HCEC 1CT (cell line): ENCODE data around the gene LMAN2.

Experiments
- DNase-seq: peaks from one replicate; pipeline ENCODE4 v3.0.0-alpha.2; 2017

The LMAN2 gene, protein sequence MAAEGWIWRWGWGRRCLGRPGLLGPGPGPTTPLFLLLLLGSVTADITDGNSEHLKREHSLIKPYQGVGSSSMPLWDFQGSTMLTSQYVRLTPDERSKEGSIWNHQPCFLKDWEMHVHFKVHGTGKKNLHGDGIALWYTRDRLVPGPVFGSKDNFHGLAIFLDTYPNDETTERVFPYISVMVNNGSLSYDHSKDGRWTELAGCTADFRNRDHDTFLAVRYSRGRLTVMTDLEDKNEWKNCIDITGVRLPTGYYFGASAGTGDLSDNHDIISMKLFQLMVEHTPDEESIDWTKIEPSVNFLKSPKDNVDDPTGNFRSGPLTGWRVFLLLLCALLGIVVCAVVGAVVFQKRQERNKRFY

DNA sequence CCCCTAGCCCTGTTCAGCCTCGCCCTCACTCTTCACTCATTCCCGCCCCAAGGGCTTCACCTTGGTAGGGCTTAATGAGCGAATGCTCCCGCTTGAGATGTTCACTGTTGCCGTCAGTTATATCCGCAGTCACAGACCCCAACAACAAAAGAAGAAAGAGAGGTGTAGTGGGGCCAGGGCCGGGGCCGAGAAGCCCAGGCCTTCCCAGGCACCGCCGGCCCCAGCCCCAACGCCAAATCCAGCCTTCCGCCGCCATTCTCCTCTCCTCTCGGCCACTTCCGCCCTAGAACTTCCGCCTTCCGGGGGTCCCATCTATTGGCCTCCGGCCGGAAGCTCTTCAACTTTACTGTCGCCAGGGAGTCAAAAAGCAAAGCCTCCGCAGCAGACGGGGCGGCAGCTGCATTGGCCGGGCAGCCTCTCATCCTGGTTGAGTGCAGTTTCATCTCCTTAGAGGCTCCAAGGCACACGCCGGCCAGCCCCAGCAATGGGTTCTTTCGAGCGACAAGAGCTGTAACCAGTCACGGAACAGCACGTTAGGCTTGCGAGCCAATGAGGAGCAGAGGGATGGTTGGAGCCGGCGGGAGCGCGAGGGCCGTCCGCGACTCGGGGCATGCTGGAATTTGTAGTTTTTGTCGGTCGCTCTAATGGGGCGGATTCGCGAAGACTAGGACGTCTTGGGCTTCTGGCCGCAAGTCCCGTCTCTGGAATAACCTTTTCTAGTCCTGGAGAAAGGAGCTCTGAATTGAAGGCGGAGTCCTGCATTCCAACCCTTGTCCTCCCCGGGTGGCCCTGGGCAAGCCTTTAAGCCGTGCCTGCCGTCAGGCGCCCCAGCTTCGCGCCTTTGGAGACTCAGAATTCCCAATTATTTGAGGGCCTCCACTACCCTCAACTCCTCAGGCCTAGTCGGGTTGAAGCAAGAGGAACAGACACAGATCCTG lies at the start of gene LMAN2:
LMAN2 (minus strand) TSS at position 277 of the 938 bp plus-strand sequence; CDS start at position 256, 21 bp downstream.
- DNase-seq = peak; percentile 94

DNA sequence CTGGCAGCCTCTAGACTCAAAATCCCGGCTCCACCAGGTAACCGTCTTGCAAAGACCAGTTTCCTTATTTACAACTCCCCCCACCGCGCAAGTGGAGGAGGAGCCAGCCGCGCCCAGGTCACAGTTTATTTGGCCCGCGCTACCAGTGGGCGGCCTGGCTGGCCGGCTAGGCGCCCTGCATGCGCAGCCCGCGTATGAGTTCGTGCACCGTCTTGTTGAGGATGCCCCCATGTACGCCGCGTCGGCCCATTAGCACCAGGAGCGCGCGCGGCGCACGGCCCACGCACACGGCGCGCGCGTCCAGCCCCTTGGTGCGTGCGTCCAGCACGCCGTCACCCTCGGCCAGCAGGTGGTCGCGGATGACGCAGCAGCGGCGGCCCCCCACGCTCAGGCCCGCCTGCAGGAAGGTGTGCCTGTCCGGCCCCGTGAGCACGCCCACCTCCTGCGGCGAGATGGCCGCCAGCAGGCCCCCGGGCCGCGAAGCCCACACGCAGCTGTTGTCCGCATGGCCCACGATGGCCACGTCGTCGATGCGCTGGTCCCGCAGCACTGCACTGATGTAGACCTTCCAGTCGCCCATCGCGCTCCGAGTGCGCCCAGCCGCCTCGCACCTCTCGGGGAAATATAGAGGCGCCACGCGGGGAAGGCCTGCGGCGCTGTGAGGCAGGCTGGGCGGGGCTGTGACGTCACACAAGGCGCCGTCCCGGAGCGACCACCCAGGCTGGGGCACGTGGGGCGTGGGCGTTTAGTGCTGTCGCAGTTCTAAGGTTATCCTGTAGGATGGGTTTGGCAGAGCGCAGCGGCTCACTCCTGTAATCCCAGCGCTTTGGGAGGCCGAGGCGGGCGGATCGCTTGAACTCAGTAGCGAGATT lies 48.8 kb upstream of the LMAN2 start, which contains the start of gene PFN3:
PFN3 (minus strand) TSS at position 665 of the 872 bp plus-strand sequence; CDS start at position 580, 85 bp downstream.
- DNase-seq = no peak

DNA sequence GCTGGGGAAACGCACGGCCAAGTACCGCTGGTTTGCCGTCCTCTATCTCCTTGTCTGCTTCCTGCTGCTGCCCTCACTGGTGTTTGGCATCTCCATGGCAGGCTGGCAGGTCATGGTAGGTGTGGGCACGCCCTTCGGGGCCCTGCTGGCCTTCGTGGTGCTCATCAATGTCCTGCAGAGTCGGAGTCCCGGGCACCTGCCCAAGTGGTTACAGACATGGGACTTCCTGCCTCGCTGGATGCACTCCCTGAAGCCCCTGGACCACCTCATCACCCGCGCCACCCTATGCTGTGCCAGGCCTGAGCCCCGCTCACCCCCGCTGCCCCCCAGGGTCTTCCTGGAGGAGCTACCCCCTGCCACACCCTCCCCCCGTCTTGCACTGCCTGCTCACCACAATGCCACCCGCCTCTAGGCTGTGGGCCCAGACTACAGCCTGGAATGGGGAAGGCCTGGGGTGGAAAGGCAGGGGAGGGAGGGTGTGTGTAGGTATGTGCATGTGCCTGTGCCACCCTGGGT lies 46.5 kb upstream of the LMAN2 start:
- DNase-seq = no peak

DNA sequence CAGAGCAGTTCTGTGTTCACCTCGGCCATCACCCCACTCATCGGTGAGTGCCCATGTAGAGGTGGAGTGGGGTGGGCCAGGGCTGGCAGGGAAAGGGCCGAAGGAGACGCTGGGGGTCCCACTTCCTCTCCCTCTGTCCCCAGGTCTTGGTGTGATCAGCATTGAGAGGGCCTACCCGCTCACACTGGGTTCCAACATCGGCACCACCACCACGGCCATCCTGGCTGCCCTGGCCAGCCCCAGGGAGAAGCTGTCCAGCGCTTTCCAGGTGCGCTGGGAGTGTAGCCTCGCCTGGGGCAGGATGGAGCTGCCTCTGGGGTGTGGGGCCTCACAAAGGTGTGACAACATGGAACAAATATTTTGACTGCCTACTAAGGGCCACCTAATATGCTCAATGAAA lies 45.3 kb upstream of the LMAN2 start:
- DNase-seq = no peak

DNA sequence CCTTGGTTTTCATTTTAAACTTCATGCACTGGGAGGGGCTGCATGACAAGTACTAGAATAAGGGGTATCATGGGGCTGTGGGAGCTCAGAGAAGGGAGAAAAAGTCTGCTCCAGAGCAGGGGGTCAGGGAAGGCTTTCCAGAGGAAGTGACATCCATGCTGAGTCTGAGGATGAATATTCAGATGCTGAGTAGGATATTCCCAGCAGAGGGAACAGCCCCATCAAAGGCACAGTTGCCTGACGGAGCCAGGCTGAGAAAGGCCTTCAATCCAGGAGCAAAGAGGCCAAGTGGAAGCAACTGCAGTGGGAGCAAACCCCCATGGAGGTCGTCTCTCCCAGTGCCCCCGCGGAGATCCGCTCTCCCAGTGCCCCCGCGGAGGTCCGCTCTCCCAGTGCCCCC lies 44.6 kb upstream of the LMAN2 start:
- DNase-seq = no peak

DNA sequence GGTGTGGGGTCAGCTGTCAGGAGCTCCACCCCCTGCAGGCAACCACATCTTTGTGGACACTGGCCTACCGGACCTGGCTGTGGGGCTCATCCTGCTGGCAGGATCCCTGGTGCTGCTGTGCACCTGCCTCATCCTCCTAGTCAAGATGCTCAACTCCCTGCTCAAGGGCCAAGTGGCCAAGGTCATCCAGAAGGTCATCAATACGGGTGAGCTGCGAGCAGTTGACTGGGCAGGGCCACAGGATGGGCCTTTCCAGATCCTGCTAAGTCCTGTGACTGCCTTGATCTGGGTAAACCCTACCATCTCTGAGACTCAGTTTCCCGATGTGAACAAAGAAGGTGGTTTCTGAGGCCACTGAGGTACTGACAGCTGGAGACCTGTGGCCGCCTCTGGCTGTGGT lies 42.5 kb upstream of the LMAN2 start:
- DNase-seq = no peak

DNA sequence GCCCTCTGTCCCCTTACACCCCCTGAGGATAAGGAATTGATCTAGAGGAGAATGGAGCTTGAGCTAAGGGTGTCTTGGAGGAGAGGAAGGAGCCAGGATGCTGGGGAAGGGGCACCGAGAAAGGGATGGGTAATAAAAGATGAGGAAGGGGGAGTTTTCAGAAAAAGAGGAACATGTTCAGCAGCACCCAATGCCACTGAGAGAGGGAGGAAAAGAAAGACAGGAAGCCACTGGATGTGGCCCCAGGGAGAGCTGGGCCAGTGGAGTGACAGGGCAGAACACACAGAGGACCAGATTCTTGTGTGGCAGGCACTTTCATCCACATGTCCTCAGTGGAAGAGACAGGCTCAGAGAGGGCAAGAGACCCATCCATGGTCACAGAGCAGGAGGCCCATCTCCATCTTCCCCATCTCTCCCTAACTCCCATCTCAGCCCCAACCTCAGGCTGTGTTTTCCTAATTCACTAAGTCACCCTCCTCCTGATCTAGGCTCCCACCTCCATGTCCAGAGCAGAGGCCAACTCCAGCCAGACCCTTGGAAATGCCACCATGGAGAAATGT lies 41.8 kb upstream of the LMAN2 start:
- no peak for DNase-seq

DNA sequence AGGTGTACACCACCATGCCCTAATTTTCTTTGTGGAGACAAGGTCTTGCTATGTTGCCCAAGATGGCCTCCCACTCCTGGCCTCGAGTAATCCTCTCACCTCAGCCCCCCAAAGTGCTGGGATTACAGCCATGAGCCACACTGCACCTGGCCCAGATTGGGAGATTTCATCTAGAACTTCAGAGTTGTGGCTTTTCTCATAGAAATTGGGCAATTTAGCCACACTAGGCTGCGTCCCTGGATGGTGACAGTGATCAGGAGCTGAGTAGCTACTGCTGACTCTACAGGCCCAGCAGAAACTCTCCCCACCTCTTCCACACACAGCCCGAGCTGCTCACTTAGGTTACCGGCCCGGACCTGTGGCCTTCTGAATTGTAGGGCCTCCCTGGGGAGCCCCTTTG lies 41.3 kb upstream of the LMAN2 start:
- no peak for DNase-seq

DNA sequence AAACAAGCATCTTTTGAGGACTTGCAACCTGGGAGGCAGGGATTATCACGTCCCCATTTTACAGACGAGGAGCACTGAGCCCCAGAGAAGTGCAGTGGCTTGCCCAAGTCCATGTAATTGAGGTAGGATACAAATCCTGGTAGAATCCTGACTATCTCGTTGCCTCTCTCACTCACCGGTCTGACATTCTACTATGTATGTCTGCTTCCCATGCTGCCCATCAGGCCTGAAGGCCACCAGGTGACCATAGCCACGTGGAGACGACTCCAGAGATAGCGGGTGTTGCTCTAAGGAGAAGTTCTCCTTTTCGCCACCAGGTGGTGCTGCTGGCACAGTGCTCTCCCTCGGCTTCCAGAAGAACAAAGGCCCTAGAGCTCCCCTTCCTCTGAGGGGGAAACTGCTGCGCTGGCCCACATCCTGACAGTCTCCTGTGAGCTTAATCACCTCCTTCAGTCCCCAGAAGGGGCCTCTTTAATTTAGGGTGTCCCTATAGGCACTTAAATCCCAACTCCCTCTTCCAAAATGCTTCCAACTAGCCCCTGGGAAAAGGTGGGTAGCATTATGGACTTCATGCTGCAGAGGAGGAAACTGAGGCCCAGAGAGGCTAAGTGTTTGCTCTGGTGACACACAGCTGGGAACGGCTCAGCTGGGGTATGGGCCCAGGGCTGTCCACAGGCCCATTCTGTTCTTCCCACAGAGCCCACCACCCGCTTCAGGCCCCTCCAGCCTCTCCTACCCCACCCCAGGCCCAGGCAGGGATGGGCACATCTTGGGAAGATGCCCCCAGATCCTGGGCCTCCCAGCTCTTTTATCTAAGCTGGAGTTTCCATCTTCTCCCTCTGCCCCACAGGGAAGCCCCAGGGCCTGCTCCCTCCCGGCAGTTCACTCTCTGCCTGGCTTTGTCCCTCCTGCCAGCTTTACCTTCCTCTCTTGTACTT lies 39.2 kb upstream of the LMAN2 start:
- peak; percentile 73 for DNase-seq

DNA sequence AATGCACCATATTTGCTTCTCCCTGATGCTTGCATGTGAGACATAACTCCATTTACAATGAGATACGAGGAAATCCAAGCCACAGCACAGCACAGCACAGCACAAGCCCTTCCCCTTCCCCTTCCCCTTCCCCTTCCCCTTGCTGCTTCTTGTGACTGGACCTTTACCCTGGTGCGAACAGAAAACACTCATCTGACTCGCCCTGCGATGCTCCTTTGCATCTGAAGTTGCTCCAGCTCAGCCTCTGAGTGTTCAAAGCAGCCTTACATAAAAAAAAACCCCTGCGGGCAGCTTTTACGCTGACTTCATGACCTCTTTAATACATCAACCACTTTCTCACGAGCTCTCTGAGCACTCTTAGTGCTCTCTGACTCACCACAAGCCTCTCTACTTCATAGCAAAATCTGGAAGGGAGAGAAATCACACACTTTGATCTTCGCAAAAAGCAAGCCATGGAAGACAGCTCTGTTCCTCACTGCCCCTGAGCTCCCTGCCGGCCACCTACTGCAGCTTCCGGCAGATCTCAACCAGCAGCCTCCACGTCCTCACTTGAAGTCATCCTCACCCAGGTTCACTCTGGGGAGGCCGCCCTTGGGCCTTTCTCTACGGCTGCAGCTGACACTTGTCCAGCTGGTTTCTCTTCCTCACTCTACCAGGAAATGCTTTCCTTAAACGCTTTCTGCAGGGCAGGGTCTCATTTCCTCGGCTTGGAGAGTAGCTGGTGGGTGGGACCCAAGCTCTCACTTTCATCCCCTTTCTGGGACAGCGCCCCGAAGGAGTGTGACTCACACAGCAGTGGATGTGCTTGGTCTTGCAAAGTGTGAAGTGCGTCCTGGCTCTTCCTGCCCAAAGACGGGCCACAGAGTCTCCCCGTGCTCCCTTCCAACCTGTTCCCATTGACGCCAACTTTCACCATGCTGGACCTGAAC lies 38.0 kb upstream of the LMAN2 start:
- DNase-seq = peak; percentile 89

DNA sequence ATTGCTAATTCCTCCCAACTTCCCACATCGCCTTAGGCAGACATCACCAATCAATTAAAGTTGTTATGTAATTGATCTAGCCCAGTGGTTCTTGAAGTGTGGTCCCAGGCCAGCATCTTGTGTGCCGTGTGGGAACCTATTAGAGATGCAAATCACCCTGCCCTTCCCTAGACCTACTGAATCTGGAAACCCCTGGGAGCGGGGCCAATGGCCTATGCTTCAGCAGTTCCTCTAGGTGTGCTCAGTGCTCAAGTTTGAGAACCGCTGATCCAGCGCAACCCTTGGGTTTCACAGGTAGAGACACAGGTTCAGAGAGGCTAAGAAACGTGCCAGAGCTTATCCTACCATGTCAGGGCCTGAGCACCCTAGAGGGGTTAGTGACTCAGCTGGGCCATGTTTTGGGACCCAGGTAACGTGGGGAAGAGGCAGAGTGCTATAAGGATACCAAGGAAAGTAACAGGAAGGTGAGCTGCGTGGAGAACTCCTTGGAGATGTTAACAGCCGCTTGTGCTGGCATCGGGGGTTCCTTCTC lies 37.1 kb upstream of the LMAN2 start:
- DNase-seq = no peak

DNA sequence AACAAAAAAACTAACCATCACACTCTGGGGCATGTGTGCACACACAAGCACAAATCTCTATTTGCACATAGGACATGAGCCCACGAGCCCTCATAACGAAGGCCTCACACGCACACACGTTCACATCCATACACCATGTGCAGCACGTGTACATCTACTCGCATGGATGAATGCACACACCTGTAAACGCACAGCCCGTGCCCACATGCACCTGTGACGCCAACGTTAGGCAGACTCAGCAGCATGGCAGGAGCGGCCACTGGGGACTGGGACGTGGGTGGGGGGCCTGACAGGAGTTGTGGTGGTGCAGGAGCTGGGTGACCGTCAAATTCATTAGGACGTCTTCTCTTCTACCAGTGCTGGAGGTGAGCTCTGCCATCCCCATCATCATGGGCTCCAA lies 35.9 kb upstream of the LMAN2 start:
- DNase-seq = no peak

DNA sequence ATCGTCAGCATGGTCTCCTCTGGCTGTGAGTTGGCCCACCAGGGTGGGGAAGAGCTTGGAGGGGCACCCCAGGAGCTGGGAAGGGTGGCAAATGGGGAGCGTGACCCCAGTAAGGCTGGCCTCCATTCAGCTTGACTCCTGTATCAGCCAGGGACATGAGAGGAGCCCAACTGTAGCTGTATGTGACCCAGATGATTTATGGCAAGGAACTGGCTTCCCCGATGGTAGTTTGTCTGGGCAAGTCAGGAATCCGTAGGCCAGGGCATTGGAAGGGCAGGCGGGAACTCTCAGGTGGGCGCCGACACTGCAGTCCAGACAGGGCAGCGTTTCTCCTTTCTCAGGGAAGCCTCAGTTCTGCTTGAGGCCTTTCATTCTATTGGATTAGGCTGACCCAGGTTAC lies 35.1 kb upstream of the LMAN2 start:
- no peak for DNase-seq

DNA sequence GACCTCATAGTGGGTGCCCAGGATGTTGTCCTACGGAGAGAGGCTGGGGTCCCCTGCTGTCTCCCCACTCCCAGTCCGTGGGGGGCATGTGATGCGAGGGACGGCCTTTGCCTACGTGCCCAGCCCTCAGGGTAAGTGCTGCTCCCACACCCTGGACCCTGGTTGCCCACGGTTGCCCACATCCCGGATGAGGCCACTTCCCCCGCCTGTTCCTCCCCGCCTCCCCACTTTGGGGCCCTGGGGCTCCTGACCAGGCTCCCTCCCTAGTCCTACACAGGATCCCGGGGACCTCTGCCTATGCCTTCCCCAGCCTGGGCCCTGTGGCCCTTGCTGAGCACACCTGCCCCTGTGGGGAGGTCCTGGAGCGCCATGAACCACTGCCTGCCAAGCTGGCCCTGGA lies 34.3 kb upstream of the LMAN2 start:
- no peak for DNase-seq

DNA sequence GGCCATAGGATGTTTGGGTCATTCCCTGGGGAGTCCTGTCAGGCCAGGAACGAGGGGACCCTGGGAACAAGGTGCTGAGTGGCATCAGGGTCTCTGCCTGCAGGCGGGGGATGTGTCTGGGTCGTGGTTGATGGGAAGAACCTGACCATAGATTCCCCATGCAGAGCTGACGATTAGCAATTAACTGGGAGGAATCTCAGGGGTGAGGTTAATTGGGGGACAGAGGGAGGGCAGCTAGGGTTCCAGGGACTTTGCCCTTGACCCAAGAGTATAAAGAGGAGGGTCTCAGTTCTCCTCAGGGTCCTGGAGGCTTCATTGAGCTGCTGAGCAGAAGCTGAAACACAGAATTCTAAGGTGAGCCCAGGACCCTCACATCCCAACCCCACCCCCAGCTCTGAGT lies 32.7 kb upstream of the LMAN2 start, which contains the start of gene SLC34A1:
SLC34A1 (plus strand) TSS at position 301 of the 400 bp plus-strand sequence. CDS start 1,308 bp downstream, outside the sequence.
- DNase-seq = no peak

DNA sequence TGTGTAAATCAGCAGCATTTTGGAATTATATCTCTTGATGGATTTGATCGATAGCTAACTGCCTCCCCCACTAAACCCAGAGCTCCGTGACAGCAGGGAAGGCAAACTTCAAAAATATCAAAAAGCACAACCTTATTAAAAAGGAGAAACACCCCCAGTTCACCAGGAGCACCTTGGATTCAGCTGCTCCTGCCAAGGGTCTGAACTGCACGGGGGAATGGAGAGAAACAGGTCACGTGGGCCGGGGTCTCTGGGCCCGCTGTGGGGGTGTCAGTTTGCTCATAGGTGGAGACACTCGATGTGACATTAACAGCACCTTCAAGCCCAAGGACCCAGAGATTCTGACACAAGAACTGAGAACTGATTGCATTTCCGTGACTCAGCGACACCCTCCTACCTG lies 31.7 kb upstream of the LMAN2 start:
- DNase-seq = no peak

DNA sequence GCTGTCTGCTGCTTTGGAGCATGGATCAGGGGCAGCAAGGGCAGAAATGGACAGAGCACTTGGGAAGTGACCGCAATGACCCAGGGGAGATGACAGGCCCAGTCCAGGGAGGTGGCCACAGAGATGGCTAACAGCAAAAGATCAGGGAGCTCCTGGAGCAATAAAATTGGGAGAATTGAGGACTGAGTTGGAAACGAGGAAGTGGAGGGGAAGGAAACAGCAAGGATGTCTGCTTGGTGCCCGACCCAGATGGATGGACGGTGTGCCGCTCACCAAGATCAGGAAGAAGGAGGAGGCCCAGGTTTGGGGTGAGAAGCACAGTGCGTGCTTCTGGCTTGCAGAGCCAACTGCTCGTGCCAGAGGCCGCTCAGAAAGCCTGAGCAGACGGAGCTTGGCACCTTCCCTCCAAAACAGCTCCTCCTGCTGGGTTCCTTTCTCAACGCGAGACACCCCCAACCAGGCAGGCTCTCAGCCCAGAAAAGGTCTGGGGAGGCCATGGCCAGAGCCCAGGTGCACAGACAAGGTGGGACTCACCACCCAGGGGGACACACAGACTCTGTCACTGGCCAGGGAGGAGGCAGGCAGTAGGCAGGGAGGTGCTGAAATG lies 31.1 kb upstream of the LMAN2 start:
- peak; percentile 12 for DNase-seq

DNA sequence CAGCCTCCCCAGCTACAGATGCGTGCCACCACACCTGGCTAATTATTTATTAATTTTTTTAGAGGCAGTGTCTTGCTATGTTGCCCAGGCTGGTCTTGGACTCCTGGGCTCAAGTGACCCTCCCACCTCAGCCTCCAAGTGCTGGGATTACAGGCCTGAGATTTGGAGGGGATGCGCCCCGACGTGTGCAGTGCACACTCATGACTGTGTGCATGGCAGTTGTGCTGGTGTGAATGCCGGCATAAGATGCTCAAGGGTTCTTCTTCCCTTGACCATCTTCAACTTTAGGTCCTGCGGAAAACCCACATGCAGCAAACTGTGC lies 29.3 kb upstream of the LMAN2 start:
- DNase-seq = no peak
